ENCODE results near the gene SYP. TPM values are rescaled to one million over a fixed set of nuclear protein-coding genes. Genes with fewer than 3 reads are reported as not detected.

SYP gene
- total and polyA plus RNA-seq, 9 of the 15 experiments (the other 6 are each of a cell fraction or from before 2014, with no cell fraction given), result 0.48 to 5.1 (median 2.6) TPM

- TF ChIP-seq SP1 (CRISPR knock-in tag; IDR thresholded peaks at IDR 0.05), result peak; percentile 74; the same call in 1 of the 2 replicates
- TF ChIP-seq POLR2A (conservative IDR thresholded peaks at IDR 0.05), result peak; percentile 75
- TF ChIP-seq RBFOX2 (IDR thresholded peaks at IDR 0.05; ENCODE audit: low read depth, low read length), result peak; percentile 84
- TF ChIP-seq CGGBP1 (CRISPR knock-in tag; IDR thresholded peaks at IDR 0.05), result no peak
- TF ChIP-seq E2F4 (CRISPR knock-in tag; IDR thresholded peaks at IDR 0.05; ENCODE audit: low read depth), result 0 out of 2 replicates have a peak, but pooled peaks have one; percentile 35
- TF ChIP-seq E2F8 (IDR thresholded peaks at IDR 0.05; ENCODE audit: low read depth, partially characterized antibody), result no peak
- 0 out of 2 replicates have a peak, but pooled peaks have one; percentile 43 for TF ChIP-seq MBD2 (IDR thresholded peaks at IDR 0.05; ENCODE audit: borderline replicate concordance, low read depth)
- TF ChIP-seq TRIM24 (IDR thresholded peaks at IDR 0.05), result no peak
- TF ChIP-seq TFAP4 (CRISPR knock-in tag; IDR thresholded peaks at IDR 0.05; ENCODE audit: borderline replicate concordance), result peak; percentile 64; the same call in 1 of the 2 replicates
- peak; percentile 72 for TF ChIP-seq ATF3 (IDR thresholded peaks at IDR 0.05)
- TF ChIP-seq ATF3 (CRISPR knock-in tag; conservative IDR thresholded peaks at IDR 0.05), result peak; percentile 70; the same call in 1 of the 2 replicates
- 0 out of 2 replicates have a peak, but pooled peaks have one; percentile 35 for TF ChIP-seq E2F5 (CRISPR knock-in tag; IDR thresholded peaks at IDR 0.05)
- peak in 1 of 2 experiments; percentile 22; a peak in 1 of 4 replicates for TF ChIP-seq UBTF (IDR thresholded peaks at IDR 0.05; ENCODE audit: borderline replicate concordance in 1 of 2, low read depth in 2 of 2, low read length in 2 of 2)
- TF ChIP-seq ZNF143 (CRISPR knock-in tag; IDR thresholded peaks at IDR 0.05), result peak; percentile 62; the same call in 1 of the 2 replicates
- TF ChIP-seq TBL1XR1 (IDR thresholded peaks at IDR 0.05; ENCODE audit: low read length in 2 of 2), result no peak
- TF ChIP-seq ZKSCAN1 (IDR thresholded peaks at IDR 0.05; ENCODE audit: low read depth, low read length), result peak; percentile 68
These were observed 43.8 kb downstream of the SYP start (continued) for GRCh38 chrX:49155900-49156837.
